Measurements from ENCODE around the gene CD63. TPM values are rescaled to one million over a fixed set of nuclear protein-coding genes. Genes with fewer than 3 reads are reported as not detected.

CD63 gene
- total RNA-seq, 6 donors from 2014 or later: 399 to 1,448 (median 972) TPM

- H3K4me1 ChIP-seq: peaks cover 30 to 80% (median 36%) of the 10 kb centered on the region in 4 donors
- H3K4me3 ChIP-seq: no peak overlapping the region
- ATAC-seq (ENCODE audit: low FRiP score in 2 of 2) (no peak), DNase-seq (no peak)
- H3K27ac ChIP-seq: no peak overlapping the region
- no peaks in the 10 kb centered on the region for H3K27me3 ChIP-seq
- peaks cover 10 to 51% (median 42%) of the 10 kb centered on the region in 4 donors for H3K36me3 ChIP-seq
- no peak for TF ChIP-seq POLR2AphosphoS5 (IDR thresholded peaks at IDR 0.05)
- no peak for TF ChIP-seq EP300 (IDR thresholded peaks at IDR 0.05)
- TF ChIP-seq CTCF (IDR thresholded peaks at IDR 0.05): no peak
- no peak for TF ChIP-seq POLR2A (IDR thresholded peaks at IDR 0.05)
- no peaks in the 10 kb centered on the region for H3K9me3 ChIP-seq
- 91 to 97% methylated on average over 8 of the region's 8 CpGs for WGBS, 2 donors
Observed at GRCh38 chr12:55722948-55723347, 5.9 kb downstream of the CD63 start.

- ATAC-seq (ENCODE audit: low FRiP score in 2 of 2): no peak
- TF ChIP-seq EP300 (IDR thresholded peaks at IDR 0.05) (no peak), CTCF (IDR thresholded peaks at IDR 0.05) (no peak), POLR2A (IDR thresholded peaks at IDR 0.05) (no peak)
- WGBS, 2 donors: 80 to 82% methylated on average over 9 to 13 of the region's 14 CpGs
Observed at GRCh38 chr12:55721601-55722213, 7.1 kb downstream of the CD63 start.

GRCh38 chr12:55720894-55721444, 7.8 kb downstream of the CD63 start:
- Histone ChIP-seq H3K36me3 (peaks cover 10 to 39% (median 29%) of the 10 kb centered on the region in 4 donors), H3K9me3 (no peaks in the 10 kb centered on the region), H3K27me3 (no peaks in the 10 kb centered on the region), H3K4me1 (peaks cover 30 to 77% (median 38%) of the 10 kb centered on the region in 4 donors), H3K4me3 (no peak overlapping the region), H3K27ac (peak overlapping the region; percentile 7 to 66 (median 42))
- ATAC-seq (ENCODE audit: low FRiP score in 2 of 2) (peak; percentile 54 to 70), DNase-seq (peak; percentile 79 to 86)
- 30 to 55% methylated on average over 5 to 9 of the region's 9 CpGs for WGBS, 2 donors
- TF ChIP-seq POLR2A (IDR thresholded peaks at IDR 0.05) (no peak), CTCF (IDR thresholded peaks at IDR 0.05) (peak in 5 of 6 experiments; percentile 46 to 59 (median 51)), EP300 (IDR thresholded peaks at IDR 0.05) (no peak), POLR2AphosphoS5 (IDR thresholded peaks at IDR 0.05) (peak in 1 of 2 donors; percentile 35)

More at GRCh38 chr12:55721601-55722213, 7.1 kb downstream of the CD63 start:
- H3K4me3 ChIP-seq: no peak overlapping the region
- peak overlapping the region; percentile 7 to 66 (median 42) for H3K27ac ChIP-seq
- H3K9me3 ChIP-seq: no peaks in the 10 kb centered on the region
- peaks cover 31 to 80% (median 37%) of the 10 kb centered on the region in 4 donors for H3K4me1 ChIP-seq
- DNase-seq: no peak
- peaks cover 10 to 46% (median 36%) of the 10 kb centered on the region in 4 donors for H3K36me3 ChIP-seq
- H3K27me3 ChIP-seq: no peaks in the 10 kb centered on the region

GRCh38 chr12:55720071-55720564, 8.7 kb downstream of the CD63 start, which contains the start of gene RDH5:
RDH5 (plus strand) TSS chr12:55720393; CDS start chr12:55721185, 792 bp downstream.
- no peak for DNase-seq
- TF ChIP-seq POLR2A (IDR thresholded peaks at IDR 0.05) (no peak), EP300 (IDR thresholded peaks at IDR 0.05) (no peak), POLR2AphosphoS5 (IDR thresholded peaks at IDR 0.05) (no peak), CTCF (IDR thresholded peaks at IDR 0.05) (no peak)
- Histone ChIP-seq H3K27me3 (no peaks in the 10 kb centered on the region), H3K27ac (peak within 1 kb of the TSS; percentile 26 to 97 (median 47)), H3K36me3 (peaks cover 5 to 30% (median 21%) of the 10 kb centered on the region in 4 donors), H3K9me3 (no peaks in the 10 kb centered on the region), H3K4me1 (peaks cover 36 to 76% (median 44%) of the 10 kb centered on the region in 4 donors), H3K4me3 (no peak within 1 kb of the TSS)
- 74 to 82% methylated on average over 5 to 6 of the region's 6 CpGs for WGBS, 2 donors
- ATAC-seq (ENCODE audit: low FRiP score in 2 of 2): peak in 1 of 2 donors; percentile 63
